GM12892 (cell line): Measurements from ENCODE around the gene NPAS3.

Source experiments
- POLR2A ChIP-seq: IDR thresholded peaks from 2 replicates; pipeline ENCODE4 v1.6.1; 2011; ENCODE audit warnings: low read depth, low read length, control low read depth
- POLR2AphosphoS5 ChIP-seq: IDR thresholded peaks from 2 replicates; pipeline ENCODE4 v1.6.1; 2011; ENCODE audit warnings: low read depth, low read length, control low read depth

- no peak for TF ChIP-seq POLR2A
- no peak for TF ChIP-seq POLR2AphosphoS5
These were observed 124.2 kb downstream of the NPAS3 start for GRCh38 chr14:33062881-33063280.
